Right lobe of liver (tissue), 6 donors: ENCODE data around the gene ANO4. TPM values are rescaled to one million over a fixed set of nuclear protein-coding genes. Genes with fewer than 3 reads are reported as not detected.
"Not testable (repeated sequence)": the region's sequence is repeated elsewhere in the genome, so short reads cannot be mapped to it uniquely, and the experiment has no call there.

Source experiments
- ATAC-seq, 4 donors: fragments of 200-7000 bp; cut with Tn5 transposase; one replicate each; pipeline ENCODE4 v1.9.1; 2020; ENCODE audit warnings: mild to moderate bottlenecking in 4 of 4, moderate library complexity in 4 of 4
- DNase-seq, 3 donors: peaks; one replicate each; pipeline ENCODE4 v3.0.0-alpha.2; 2020
- H3K27ac ChIP-seq, 3 donors: fragments of 200-600 bp; one replicate each; pipeline ENCODE4 v1.8.0; 2022
- H3K27me3 ChIP-seq, 2 donors: fragments of 200-600 bp; one replicate each; pipeline ENCODE4 v1.8.0; 2022
- H3K36me3 ChIP-seq, 4 donors: fragments of 200-600 bp; sonication (generic) in 1 of 4; one replicate each; pipeline versions ENCODE4 v1.5.1 to v1.8.0; 2017 to 2022; ENCODE audit warnings: control low read depth in 1 of 4
- H3K4me1 ChIP-seq, 4 donors: fragments of 200-600 bp; sonication (generic) in 1 of 4; one replicate each; pipeline versions ENCODE4 v1.5.1 to v1.8.0; 2017 to 2022; ENCODE audit warnings: control low read depth in 1 of 4
- H3K4me3 ChIP-seq, 3 donors: fragments of 200-600 bp; one replicate each; pipeline ENCODE4 v1.8.0; 2022
- H3K9me3 ChIP-seq, 4 donors: fragments of 200-600 bp; sonication (generic) in 1 of 4; one replicate each; pipeline versions ENCODE4 v1.5.1 to v1.8.0; 2017 to 2022; ENCODE audit warnings: control low read depth in 1 of 4
- POLR2A ChIP-seq: fragments of 450-650 bp; IDR thresholded peaks from one replicate; pipeline ENCODE4 v1.6.1; 2017; ENCODE audit warnings: antibody characterized with exemption, mild to moderate bottlenecking
- WGBS: methylation state at CpG from one replicate; pipeline ENCODE4 v1.1.6; 2018; ENCODE audit warnings: low coverage, low lambda C conversion rate; ENCODE audit not compliant: insufficient coverage; ENCODE audit errors: missing lambda C conversion rate; 5-methylcytosine and 5-hydroxymethylcytosine counted together
- intact Hi-C, 2 donors: fragments of 100-400 bp; cut with DNase I; formaldehyde crosslinking; loops; one replicate each; pipeline versions ENCODE4 v1.11.2 to v1.14.1; 2022
- total RNA-seq, 6 experiments: library from RNA; depleted of rRNA in 2 of 6; stranded (reverse); fragments of >200 nt in 2 of 6; fragmentation: NEBNext Ultra II Directional in 3 of 6; extraction: Animal tissue kit (Norgen Biotek cat#: 25700) in 3 of 6; gene quantifications; one replicate each; pipeline versions ENCODE4 v1.1.0 to v1.2.4, GENCODE V29; 2016 to 2023
- TF ChIP-seq, protein P1 (sequence below), 4 donors: fragments of 200-600 bp in 3 of 4; fragments of 450-650 bp in 1 of 4; IDR thresholded peaks; one replicate each; pipeline versions ENCODE4 v1.5.1 to v1.8.0; 2016 to 2022; ENCODE audit warnings: antibody characterized with exemption in 4 of 4, mild to moderate bottlenecking in 2 of 4
- donor health status: DM: no; HTN: yes; CAD: no.
- donor health status: DM: no; HTN: no; CAD: no.
- donor health status: DM: no; HTN: no; CAD: no.
- donor health status: DM: no; HTN: yes; CAD: no.
- donor health status: DM: no; HTN: yes; CAD: no.

Gene ANO4
- total RNA-seq, 6 experiments from 2014 or later, result 0.13 TPM; not detected in 5

DNA sequence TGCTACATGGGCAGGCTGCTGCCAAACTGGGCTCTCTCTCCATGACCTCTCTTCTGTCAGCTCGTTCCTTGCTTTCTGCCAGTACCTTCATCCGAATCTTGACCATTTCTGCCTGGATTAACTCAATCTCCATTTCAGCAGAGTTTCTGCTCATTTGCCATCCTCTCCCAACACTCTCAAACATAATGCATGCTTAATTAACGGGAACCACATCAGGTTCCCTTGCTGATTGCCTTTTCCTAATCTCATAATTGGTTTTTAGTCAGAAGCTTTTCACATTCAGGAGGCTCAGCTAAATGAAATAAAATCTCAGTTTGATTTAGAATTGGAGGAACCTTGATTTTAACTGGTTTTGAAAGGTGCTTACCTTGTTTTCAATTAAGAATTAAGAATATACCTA, 288.1 kb downstream of the ANO4 start:
- no peaks in the 10 kb centered on the region for H3K36me3 ChIP-seq
- H3K4me3 ChIP-seq, result no peak overlapping the region
- H3K4me1 ChIP-seq, result no peaks in the 10 kb centered on the region
- no peak for DNase-seq
- no peaks in the 10 kb centered on the region for H3K27me3 ChIP-seq
- TF ChIP-seq POLR2A, result no peak
- TF ChIP-seq, protein P1, sequence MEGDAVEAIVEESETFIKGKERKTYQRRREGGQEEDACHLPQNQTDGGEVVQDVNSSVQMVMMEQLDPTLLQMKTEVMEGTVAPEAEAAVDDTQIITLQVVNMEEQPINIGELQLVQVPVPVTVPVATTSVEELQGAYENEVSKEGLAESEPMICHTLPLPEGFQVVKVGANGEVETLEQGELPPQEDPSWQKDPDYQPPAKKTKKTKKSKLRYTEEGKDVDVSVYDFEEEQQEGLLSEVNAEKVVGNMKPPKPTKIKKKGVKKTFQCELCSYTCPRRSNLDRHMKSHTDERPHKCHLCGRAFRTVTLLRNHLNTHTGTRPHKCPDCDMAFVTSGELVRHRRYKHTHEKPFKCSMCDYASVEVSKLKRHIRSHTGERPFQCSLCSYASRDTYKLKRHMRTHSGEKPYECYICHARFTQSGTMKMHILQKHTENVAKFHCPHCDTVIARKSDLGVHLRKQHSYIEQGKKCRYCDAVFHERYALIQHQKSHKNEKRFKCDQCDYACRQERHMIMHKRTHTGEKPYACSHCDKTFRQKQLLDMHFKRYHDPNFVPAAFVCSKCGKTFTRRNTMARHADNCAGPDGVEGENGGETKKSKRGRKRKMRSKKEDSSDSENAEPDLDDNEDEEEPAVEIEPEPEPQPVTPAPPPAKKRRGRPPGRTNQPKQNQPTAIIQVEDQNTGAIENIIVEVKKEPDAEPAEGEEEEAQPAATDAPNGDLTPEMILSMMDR (IDR thresholded peaks at IDR 0.05), result no peak
- no peak for ATAC-seq
- H3K9me3 ChIP-seq, result no peaks in the 10 kb centered on the region
- no peak overlapping the region for H3K27ac ChIP-seq
- intact Hi-C loops, result no loop called here
- 32% methylated on average over 3 of the region's 3 CpGs for WGBS

GRCh38 chr12:101086490-101087135, 292.0 kb downstream of the ANO4 start:
- H3K36me3 ChIP-seq, result no peaks in the 10 kb centered on the region
- DNase-seq, result no peak
- no peaks in the 10 kb centered on the region for H3K4me1 ChIP-seq
- 24% methylated on average over 5 of the region's 11 CpGs for WGBS
- ATAC-seq, result no peak
- H3K9me3 ChIP-seq, result no peaks in the 10 kb centered on the region
- no peak overlapping the region for H3K27ac ChIP-seq
- TF ChIP-seq, protein P1 (IDR thresholded peaks at IDR 0.05), result no peak
- no peak for TF ChIP-seq POLR2A
- intact Hi-C loops, result no loop called here
- H3K27me3 ChIP-seq, result no peaks in the 10 kb centered on the region
- H3K4me3 ChIP-seq, result no peak overlapping the region

- DNase-seq, result no peak
- WGBS, result 59% methylated on average over 5 of the region's 5 CpGs
- H3K27ac ChIP-seq, result no peak overlapping the region
- no peaks in the 10 kb centered on the region for H3K36me3 ChIP-seq
- no peak for ATAC-seq
- H3K27me3 ChIP-seq, result no peaks in the 10 kb centered on the region
- no peak overlapping the region for H3K4me3 ChIP-seq
- no peaks in the 10 kb centered on the region for H3K4me1 ChIP-seq
- TF ChIP-seq, protein P1 (IDR thresholded peaks at IDR 0.05), result no peak
- TF ChIP-seq POLR2A, result no peak
- intact Hi-C loops, result no loop called here
- H3K9me3 ChIP-seq, result no peaks in the 10 kb centered on the region
These were observed 293.3 kb downstream of the ANO4 start for GRCh38 chr12:101087920-101088319.

- DNase-seq (no peak), ATAC-seq (no peak)
- no peaks in the 10 kb centered on the region for H3K9me3 ChIP-seq
- TF ChIP-seq, protein P1 (IDR thresholded peaks at IDR 0.05), result no peak
- no peak for TF ChIP-seq POLR2A
- no peak overlapping the region for H3K27ac ChIP-seq
- no peak overlapping the region for H3K4me3 ChIP-seq
- no peaks in the 10 kb centered on the region for H3K27me3 ChIP-seq
- intact Hi-C loops, result no loop called here
- H3K36me3 ChIP-seq, result no peaks in the 10 kb centered on the region
- H3K4me1 ChIP-seq, result no peaks in the 10 kb centered on the region
- 43% methylated on average over 3 of the region's 3 CpGs for WGBS
These were observed 294.7 kb downstream of the ANO4 start for GRCh38 chr12:101089271-101089670.

DNA sequence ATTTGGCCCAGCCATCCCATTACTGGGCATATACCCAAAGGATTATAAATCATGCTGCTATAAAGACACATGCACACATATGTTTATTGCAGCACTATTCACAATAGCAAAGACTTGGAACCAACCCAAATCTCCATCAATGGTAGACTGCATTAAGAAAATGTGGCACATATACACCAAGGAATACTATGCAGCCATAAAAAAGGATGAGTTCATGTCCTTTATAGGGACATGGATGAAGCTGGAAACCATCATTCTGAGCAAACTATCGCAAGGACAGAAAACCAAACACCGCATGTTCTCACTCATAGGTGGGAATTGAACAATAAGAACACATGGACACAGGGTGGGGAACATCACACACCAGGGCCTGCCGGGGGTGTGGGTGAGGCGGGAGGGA, 295.6 kb downstream of the ANO4 start:
- intact Hi-C loops, result not testable (repeated sequence)
- 70% methylated on average over 2 of the region's 4 CpGs for WGBS

More for the DNA sequence above, 295.6 kb downstream of the ANO4 start:
- not testable (repeated sequence) for H3K27me3 ChIP-seq, DNase-seq, H3K36me3 ChIP-seq, H3K4me3 ChIP-seq, H3K27ac ChIP-seq, ATAC-seq, H3K9me3 ChIP-seq, H3K4me1 ChIP-seq
